NCI-H345 treated with DMSO at 0.1 percent for 48 hours (cell line): ENCODE data around the gene REEP6.

Experiments used
- DNase-seq: peaks from one replicate; lab custom pipeline; 2025; ENCODE audit not compliant: unreplicated experiment; lab: John Stamatoyannopoulos, UW

REEP6 gene

GRCh38 chr19:1491114-1491848, at the start of gene REEP6:
Gene REEP6 (plus strand): TSS chr19:1491181. CDS start chr19:1491270, 89 bp downstream.
- DNase-seq: no peak

GRCh38 chr19:1441677-1442438, 49.1 kb upstream of the REEP6 start:
- no peak for DNase-seq

GRCh38 chr19:1445185-1445931, 45.6 kb upstream of the REEP6 start:
- peak; percentile 46 for DNase-seq

- peak; percentile 26 for DNase-seq
Measured at GRCh38 chr19:1445932-1446712, 44.9 kb upstream of the REEP6 start.

GRCh38 chr19:1446713-1447481, 44.1 kb upstream of the REEP6 start:
- DNase-seq: no peak

GRCh38 chr19:1447504-1447903, 43.5 kb upstream of the REEP6 start:
- no peak for DNase-seq

GRCh38 chr19:1447944-1448343, 43.0 kb upstream of the REEP6 start:
- no peak for DNase-seq

GRCh38 chr19:1449467-1450442, 41.2 kb upstream of the REEP6 start, which contains the start of gene APC2:
Gene APC2 (plus strand): TSS chr19:1450121. CDS start chr19:1453002, 2,881 bp downstream.
- peak; percentile 57 for DNase-seq

- no peak for DNase-seq
Measured at GRCh38 chr19:1450735-1451731, 39.9 kb upstream of the REEP6 start.

GRCh38 chr19:1451916-1452801, 38.8 kb upstream of the REEP6 start:
- DNase-seq: no peak

- DNase-seq: no peak
Measured at GRCh38 chr19:1452802-1453524, 38.0 kb upstream of the REEP6 start.

- no peak for DNase-seq
Measured at GRCh38 chr19:1453525-1454364, 37.2 kb upstream of the REEP6 start.

- DNase-seq: no peak
Measured at GRCh38 chr19:1455002-1455335, 36.0 kb upstream of the REEP6 start.

- no peak for DNase-seq
Measured at GRCh38 chr19:1455336-1456120, 35.5 kb upstream of the REEP6 start.
